Measurements from ENCODE around the gene RANBP10. TPM values are rescaled to one million over a fixed set of nuclear protein-coding genes. Genes with fewer than 3 reads are reported as not detected.

The RANBP10 gene
- total and polyA plus RNA-seq, 2 experiments from 2014 or later, result 9.0 to 13.6 TPM

DNA sequence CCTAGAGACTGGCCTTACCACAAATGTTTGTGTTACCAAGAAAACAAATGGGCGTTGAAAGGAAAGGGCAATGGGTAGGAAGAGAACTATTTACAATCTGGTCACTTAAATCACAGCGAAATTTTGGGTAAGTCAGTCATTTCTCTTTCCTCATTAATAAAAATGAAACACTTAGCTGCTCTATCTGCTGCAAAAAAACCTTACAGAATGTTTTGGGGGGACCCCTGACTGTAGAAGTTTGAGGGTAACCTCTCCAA, 39.6 kb upstream of the RANBP10 start:
- Histone ChIP-seq H2AFZ (peak overlapping the region; percentile 53; the same call in 1 of the 2 replicates), H3K27ac (ENCODE audit: low read depth) (peak overlapping the region; percentile 97), H4K20me1 (replicated peaks; ENCODE audit: insufficient read depth) (peaks cover 39% of the 10 kb centered on the region), H3K36me3 (ENCODE audit: insufficient read depth) (0 out of 2 replicates have a peak, but pooled peaks cover 3% of the 10 kb centered on the region), H3K4me1 (ENCODE audit: insufficient read depth) (peaks cover 37% of the 10 kb centered on the region), H3K79me2 (replicated peaks; ENCODE audit: insufficient read depth) (peaks cover 68% of the 10 kb centered on the region), H3K4me2 (peak overlapping the region; percentile 87), H3F3A (replicated peaks; ENCODE audit: low read depth) (peaks cover 37% of the 10 kb centered on the region), H3K4me3 (peak overlapping the region; percentile 91), H3K27me3 (ENCODE audit: insufficient read depth) (no peaks in the 10 kb centered on the region), H3K9me2 (ENCODE audit: insufficient read depth) (no peaks in the 10 kb centered on the region)
- no peak for DNase-seq (ENCODE audit: low spot score)
- Mint-ChIP-seq H3K27ac (peak overlapping the region; percentile 95), H3K9me3 (no peaks in the 10 kb centered on the region), H3K4me1 (peaks cover 43% of the 10 kb centered on the region), H3K36me3 (ENCODE audit: low read depth) (peaks cover 25% of the 10 kb centered on the region), H3K4me3 (peak overlapping the region; percentile 80), H3K27me3 (ENCODE audit: insufficient read depth, low read depth, poor library complexity) (peaks cover 14% of the 10 kb centered on the region)
- TF ChIP-seq ZNF331 (CRISPR knock-in tag; IDR thresholded peaks at IDR 0.05; ENCODE audit: low read depth) (no peak), EZH2phosphoT487 (IDR thresholded peaks at IDR 0.05; ENCODE audit: unreplicated experiment) (no peak), STAT1 (IDR thresholded peaks at IDR 0.05; ENCODE audit: unreplicated experiment) (no peak), CREB1 (CRISPR knock-in tag; IDR thresholded peaks at IDR 0.05; ENCODE audit: low read depth) (no peak), POLR2AphosphoS5 (IDR thresholded peaks at IDR 0.05; ENCODE audit: low read depth) (no peak), NANOG (IDR thresholded peaks at IDR 0.05; ENCODE audit: borderline replicate concordance) (no peak), EZH2 (IDR thresholded peaks at IDR 0.05; ENCODE audit: low read depth, unreplicated experiment) (no peak), JUNB (IDR thresholded peaks at IDR 0.05; ENCODE audit: unreplicated experiment) (no peak), ZNF114 (CRISPR knock-in tag; IDR thresholded peaks at IDR 0.05) (no peak)
- TF ChIP-seq, protein P1, sequence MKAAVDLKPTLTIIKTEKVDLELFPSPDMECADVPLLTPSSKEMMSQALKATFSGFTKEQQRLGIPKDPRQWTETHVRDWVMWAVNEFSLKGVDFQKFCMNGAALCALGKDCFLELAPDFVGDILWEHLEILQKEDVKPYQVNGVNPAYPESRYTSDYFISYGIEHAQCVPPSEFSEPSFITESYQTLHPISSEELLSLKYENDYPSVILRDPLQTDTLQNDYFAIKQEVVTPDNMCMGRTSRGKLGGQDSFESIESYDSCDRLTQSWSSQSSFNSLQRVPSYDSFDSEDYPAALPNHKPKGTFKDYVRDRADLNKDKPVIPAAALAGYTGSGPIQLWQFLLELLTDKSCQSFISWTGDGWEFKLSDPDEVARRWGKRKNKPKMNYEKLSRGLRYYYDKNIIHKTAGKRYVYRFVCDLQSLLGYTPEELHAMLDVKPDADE (IDR thresholded peaks at IDR 0.05), result no peak
- TF ChIP-seq, protein P2, sequence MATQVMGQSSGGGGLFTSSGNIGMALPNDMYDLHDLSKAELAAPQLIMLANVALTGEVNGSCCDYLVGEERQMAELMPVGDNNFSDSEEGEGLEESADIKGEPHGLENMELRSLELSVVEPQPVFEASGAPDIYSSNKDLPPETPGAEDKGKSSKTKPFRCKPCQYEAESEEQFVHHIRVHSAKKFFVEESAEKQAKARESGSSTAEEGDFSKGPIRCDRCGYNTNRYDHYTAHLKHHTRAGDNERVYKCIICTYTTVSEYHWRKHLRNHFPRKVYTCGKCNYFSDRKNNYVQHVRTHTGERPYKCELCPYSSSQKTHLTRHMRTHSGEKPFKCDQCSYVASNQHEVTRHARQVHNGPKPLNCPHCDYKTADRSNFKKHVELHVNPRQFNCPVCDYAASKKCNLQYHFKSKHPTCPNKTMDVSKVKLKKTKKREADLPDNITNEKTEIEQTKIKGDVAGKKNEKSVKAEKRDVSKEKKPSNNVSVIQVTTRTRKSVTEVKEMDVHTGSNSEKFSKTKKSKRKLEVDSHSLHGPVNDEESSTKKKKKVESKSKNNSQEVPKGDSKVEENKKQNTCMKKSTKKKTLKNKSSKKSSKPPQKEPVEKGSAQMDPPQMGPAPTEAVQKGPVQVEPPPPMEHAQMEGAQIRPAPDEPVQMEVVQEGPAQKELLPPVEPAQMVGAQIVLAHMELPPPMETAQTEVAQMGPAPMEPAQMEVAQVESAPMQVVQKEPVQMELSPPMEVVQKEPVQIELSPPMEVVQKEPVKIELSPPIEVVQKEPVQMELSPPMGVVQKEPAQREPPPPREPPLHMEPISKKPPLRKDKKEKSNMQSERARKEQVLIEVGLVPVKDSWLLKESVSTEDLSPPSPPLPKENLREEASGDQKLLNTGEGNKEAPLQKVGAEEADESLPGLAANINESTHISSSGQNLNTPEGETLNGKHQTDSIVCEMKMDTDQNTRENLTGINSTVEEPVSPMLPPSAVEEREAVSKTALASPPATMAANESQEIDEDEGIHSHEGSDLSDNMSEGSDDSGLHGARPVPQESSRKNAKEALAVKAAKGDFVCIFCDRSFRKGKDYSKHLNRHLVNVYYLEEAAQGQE (IDR thresholded peaks at IDR 0.05; ENCODE audit: unreplicated experiment), result no peak
- TF ChIP-seq, protein P3, sequence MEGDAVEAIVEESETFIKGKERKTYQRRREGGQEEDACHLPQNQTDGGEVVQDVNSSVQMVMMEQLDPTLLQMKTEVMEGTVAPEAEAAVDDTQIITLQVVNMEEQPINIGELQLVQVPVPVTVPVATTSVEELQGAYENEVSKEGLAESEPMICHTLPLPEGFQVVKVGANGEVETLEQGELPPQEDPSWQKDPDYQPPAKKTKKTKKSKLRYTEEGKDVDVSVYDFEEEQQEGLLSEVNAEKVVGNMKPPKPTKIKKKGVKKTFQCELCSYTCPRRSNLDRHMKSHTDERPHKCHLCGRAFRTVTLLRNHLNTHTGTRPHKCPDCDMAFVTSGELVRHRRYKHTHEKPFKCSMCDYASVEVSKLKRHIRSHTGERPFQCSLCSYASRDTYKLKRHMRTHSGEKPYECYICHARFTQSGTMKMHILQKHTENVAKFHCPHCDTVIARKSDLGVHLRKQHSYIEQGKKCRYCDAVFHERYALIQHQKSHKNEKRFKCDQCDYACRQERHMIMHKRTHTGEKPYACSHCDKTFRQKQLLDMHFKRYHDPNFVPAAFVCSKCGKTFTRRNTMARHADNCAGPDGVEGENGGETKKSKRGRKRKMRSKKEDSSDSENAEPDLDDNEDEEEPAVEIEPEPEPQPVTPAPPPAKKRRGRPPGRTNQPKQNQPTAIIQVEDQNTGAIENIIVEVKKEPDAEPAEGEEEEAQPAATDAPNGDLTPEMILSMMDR (conservative IDR thresholded peaks at IDR 0.05; ENCODE audit: low read depth in 2 of 2), result no peak
- TF ChIP-seq, protein P4, sequence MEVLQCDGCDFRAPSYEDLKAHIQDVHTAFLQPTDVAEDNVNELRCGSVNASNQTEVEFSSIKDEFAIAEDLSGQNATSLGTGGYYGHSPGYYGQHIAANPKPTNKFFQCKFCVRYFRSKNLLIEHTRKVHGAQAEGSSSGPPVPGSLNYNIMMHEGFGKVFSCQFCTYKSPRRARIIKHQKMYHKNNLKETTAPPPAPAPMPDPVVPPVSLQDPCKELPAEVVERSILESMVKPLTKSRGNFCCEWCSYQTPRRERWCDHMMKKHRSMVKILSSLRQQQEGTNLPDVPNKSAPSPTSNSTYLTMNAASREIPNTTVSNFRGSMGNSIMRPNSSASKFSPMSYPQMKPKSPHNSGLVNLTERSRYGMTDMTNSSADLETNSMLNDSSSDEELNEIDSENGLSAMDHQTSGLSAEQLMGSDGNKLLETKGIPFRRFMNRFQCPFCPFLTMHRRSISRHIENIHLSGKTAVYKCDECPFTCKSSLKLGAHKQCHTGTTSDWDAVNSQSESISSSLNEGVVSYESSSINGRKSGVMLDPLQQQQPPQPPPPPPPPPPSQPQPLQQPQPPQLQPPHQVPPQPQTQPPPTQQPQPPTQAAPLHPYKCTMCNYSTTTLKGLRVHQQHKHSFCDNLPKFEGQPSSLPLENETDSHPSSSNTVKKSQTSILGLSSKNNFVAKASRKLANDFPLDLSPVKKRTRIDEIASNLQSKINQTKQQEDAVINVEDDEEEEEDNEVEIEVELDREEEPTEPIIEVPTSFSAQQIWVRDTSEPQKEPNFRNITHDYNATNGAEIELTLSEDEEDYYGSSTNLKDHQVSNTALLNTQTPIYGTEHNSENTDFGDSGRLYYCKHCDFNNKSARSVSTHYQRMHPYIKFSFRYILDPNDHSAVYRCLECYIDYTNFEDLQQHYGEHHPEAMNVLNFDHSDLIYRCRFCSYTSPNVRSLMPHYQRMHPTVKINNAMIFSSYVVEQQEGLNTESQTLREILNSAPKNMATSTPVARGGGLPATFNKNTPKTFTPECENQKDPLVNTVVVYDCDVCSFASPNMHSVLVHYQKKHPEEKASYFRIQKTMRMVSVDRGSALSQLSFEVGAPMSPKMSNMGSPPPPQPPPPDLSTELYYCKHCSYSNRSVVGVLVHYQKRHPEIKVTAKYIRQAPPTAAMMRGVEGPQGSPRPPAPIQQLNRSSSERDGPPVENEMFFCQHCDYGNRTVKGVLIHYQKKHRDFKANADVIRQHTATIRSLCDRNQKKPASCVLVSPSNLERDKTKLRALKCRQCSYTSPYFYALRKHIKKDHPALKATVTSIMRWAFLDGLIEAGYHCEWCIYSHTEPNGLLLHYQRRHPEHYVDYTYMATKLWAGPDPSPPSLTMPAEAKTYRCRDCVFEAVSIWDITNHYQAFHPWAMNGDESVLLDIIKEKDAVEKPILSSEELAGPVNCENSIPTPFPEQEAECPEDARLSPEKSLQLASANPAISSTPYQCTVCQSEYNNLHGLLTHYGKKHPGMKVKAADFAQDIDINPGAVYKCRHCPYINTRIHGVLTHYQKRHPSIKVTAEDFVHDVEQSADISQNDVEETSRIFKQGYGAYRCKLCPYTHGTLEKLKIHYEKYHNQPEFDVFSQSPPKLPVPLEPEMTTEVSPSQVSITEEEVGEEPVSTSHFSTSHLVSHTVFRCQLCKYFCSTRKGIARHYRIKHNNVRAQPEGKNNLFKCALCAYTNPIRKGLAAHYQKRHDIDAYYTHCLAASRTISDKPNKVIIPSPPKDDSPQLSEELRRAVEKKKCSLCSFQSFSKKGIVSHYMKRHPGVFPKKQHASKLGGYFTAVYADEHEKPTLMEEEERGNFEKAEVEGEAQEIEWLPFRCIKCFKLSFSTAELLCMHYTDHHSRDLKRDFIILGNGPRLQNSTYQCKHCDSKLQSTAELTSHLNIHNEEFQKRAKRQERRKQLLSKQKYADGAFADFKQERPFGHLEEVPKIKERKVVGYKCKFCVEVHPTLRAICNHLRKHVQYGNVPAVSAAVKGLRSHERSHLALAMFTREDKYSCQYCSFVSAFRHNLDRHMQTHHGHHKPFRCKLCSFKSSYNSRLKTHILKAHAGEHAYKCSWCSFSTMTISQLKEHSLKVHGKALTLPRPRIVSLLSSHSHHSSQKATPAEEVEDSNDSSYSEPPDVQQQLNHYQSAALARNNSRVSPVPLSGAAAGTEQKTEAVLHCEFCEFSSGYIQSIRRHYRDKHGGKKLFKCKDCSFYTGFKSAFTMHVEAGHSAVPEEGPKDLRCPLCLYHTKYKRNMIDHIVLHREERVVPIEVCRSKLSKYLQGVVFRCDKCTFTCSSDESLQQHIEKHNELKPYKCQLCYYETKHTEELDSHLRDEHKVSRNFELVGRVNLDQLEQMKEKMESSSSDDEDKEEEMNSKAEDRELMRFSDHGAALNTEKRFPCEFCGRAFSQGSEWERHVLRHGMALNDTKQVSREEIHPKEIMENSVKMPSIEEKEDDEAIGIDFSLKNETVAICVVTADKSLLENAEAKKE (CRISPR knock-in tag; IDR thresholded peaks at IDR 0.05), result no peak
- no peak for ATAC-seq
